Activated naive CD4-positive, alpha-beta T cell treated with anti-CD3 and anti-CD28 coated beads, Interleukin-2, amount 10 ng/mL, durations not matched to agents 7 days and 5 days (primary cell): ENCODE results near the gene SUPT20HL2.
A peak's percentile ranks its signal among the peaks of the same experiment; 100 is the strongest.

ENCODE experiments used
- CTCF ChIA-PET: fragments of 350-600 bp; sonication (Branson Sonifier 250); formaldehyde crosslinking; loops from one replicate; lab custom pipeline; 2021; ENCODE audit warnings: antibody characterized with exemption; lab: Charles Lee
- DNase-seq: peaks from one replicate; pipeline ENCODE4 v3.0.0-alpha.2; 2020
- H3K27ac Mint-ChIP-seq: one replicate; pipeline ENCODE4 v1.8.0; 2021; ENCODE audit warnings: mild to moderate bottlenecking, moderate library complexity, mixed read lengths
- H3K27me3 Mint-ChIP-seq: one replicate; pipeline ENCODE4 v1.8.0; 2021; ENCODE audit warnings: mild to moderate bottlenecking, mixed read lengths
- H3K36me3 Mint-ChIP-seq: one replicate; pipeline ENCODE4 v1.8.0; 2021; ENCODE audit warnings: mixed read lengths
- H3K4me1 Mint-ChIP-seq: one replicate; pipeline ENCODE4 v1.8.0; 2021; ENCODE audit warnings: mixed read lengths
- H3K4me3 Mint-ChIP-seq: one replicate; pipeline ENCODE4 v1.8.0; 2021; ENCODE audit warnings: mild to moderate bottlenecking, moderate library complexity, mixed read lengths
- H3K9me3 Mint-ChIP-seq: one replicate; pipeline ENCODE4 v1.8.0; 2021; ENCODE audit warnings: mixed read lengths

The SUPT20HL2 gene

DNA sequence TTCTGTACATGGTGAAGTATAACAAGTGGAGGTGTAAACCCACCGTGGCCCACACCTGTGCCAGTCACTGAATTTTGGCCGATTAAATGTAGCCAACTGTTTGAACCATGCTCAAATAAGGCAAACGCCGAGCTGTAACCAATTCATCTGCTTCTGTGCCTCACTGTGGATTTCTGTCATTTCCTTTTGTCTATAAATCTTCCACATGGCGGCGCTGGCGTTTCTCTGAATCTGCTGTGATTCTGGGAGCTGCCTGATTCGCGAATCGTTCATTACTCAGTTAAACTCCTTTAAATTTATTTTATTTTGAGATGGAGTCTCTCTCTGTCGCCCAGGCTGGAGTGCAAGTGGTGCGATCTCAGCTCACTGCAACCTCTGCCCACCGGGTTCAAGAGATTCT is 19.2 kb downstream of the SUPT20HL2 start:
- Mint-ChIP-seq H3K9me3 (no peaks in the 10 kb centered on the region), H3K4me3 (no peak overlapping the region), H3K36me3 (no peaks in the 10 kb centered on the region), H3K27ac (no peak overlapping the region), H3K4me1 (no peaks in the 10 kb centered on the region), H3K27me3 (peaks cover 4% of the 10 kb centered on the region)
- CTCF ChIA-PET, result interaction anchor here (0.6 to 2.8 kb wide), 8 partner anchors 16 to 1050 kb away, joined by 3 to 17 read pairs (median 4); no protein-coding TSS in a partner anchor
- peak; percentile 50 for DNase-seq

GRCh38 chrX:24293412-24293811 is 20.5 kb downstream of the SUPT20HL2 start:
- Mint-ChIP-seq H3K27me3 (peaks cover 4% of the 10 kb centered on the region), H3K9me3 (no peaks in the 10 kb centered on the region), H3K27ac (no peak overlapping the region), H3K4me1 (no peaks in the 10 kb centered on the region), H3K36me3 (no peaks in the 10 kb centered on the region), H3K4me3 (no peak overlapping the region)
- CTCF ChIA-PET, result interaction anchor here (1.5 to 2.8 kb wide), 3 partner anchors 32 to 77 kb away, joined by 3 to 17 read pairs (median 9); no protein-coding TSS in a partner anchor
- no peak for DNase-seq

DNA sequence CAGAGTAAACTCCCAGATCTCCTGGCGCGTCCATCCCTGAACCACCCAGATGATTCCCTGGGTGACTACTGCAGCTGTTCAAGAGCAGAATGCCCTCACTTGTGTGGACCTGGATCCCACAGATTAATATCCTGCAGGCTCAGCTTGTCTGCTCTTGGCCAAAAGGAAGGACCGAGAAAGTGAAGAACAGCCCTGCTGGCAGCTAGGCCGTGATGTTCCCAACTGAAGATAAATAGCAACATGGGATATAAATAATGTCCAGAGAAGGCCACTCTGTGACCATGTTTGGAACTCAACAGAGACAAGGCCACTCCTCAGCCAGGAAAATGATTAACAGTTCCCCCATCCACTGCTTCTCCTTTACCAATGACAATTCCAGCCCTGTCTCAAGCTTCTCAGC is 21.5 kb downstream of the SUPT20HL2 start:
- Mint-ChIP-seq H3K27ac (no peak overlapping the region), H3K4me1 (no peaks in the 10 kb centered on the region), H3K36me3 (no peaks in the 10 kb centered on the region), H3K4me3 (no peak overlapping the region), H3K27me3 (peaks cover 4% of the 10 kb centered on the region), H3K9me3 (no peaks in the 10 kb centered on the region)
- CTCF ChIA-PET, result no interaction called here
- no peak for DNase-seq

DNA sequence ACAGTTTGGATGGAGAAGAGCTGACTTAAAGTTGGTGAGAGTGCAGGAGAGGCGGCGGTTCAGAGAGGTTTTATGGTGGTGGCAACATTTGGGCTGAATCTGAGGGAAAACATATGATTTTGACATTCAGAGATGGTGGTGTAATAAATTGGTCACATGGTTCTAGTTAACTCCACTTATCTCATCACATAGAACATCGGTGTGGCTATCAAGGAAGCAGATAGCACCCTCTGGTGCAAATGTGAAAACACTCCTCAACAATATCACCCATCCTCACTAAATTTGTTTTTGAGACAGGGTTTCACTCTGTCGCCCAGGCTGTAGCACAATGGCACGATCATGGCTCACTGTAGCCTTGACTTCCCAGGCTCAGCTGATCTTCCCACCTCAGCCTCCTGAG is 28.8 kb downstream of the SUPT20HL2 start:
- Mint-ChIP-seq H3K27ac (no peak overlapping the region), H3K36me3 (no peaks in the 10 kb centered on the region), H3K27me3 (peaks cover 21% of the 10 kb centered on the region), H3K9me3 (no peaks in the 10 kb centered on the region), H3K4me3 (no peak overlapping the region), H3K4me1 (peaks cover 4% of the 10 kb centered on the region)
- DNase-seq, result no peak
- CTCF ChIA-PET, result interaction anchor here (0.6 kb wide), 1 partner anchor 24 kb away, joined by 3 read pairs; no protein-coding TSS in a partner anchor

DNA sequence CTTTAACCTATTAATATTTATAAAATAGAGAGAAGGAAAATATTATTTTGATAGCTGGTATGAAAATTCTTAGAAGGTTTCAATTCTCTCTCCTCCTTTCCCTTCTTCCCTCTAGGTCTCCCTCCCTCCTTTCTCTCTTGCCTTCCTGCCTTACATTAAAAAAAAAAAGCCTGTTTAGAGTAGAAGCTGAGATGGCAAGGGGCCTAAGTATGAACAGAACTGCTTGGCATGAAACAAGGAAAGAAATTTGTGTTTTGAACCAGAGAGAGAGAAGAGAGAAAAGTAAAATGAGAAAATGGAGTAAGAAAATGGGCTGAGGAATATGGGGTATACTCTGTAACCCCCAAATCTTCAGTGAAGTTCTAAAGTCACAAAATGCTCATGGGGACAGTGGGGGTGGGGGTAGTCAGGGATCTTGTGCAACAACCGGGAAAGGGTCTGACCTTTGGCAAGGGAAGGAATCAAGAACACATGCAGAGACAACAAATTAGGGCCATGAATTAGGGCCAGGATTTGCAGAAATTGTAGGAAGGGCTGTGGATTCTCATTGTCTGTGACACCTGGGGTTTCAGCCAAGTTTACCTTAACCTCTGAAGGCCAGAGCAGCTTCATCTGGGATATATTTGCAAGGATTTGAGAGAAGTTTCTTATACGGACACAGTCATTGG is 30.6 kb downstream of the SUPT20HL2 start:
- no peaks in the 10 kb centered on the region for H3K36me3 Mint-ChIP-seq
- H3K27ac Mint-ChIP-seq, result no peak overlapping the region
- DNase-seq, result no peak
- peaks cover 21% of the 10 kb centered on the region for H3K27me3 Mint-ChIP-seq
- no peaks in the 10 kb centered on the region for H3K9me3 Mint-ChIP-seq
- CTCF ChIA-PET, result no interaction called here
- no peak overlapping the region for H3K4me3 Mint-ChIP-seq
- H3K4me1 Mint-ChIP-seq, result peaks cover 4% of the 10 kb centered on the region

DNA sequence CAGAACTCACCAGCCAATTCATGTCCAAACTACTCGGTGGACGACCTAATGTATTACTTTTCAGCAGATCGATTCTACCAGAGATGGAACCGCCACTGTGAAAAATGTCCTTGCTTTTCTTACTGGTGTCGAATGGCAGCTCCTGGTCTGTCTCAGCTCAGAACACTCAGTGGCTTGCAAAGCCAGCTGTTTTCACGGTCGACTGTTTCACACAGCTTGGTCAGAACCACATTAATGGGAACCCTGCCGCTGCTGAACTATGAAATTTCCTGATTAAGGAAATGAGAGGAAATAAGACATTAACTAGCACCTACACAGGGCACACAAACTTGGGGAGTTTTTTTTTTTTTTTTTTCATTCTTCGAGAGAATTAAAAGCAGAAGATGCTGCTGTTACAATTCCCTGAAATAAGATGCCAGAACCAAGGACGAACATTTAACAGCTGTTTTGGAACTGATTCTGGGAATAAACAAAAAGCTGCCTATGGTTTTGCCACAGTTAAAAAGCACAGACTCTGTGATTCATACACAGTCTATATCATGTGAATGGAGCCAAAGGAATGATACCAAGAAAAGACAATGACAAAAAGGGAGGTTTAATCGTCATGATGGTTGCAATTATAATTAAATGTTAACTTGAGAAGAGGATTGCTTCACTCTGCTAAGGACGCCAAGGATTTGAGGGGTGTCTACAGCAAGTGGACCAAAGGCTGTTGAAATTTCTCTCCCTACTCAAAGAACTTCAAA is 31.3 kb downstream of the SUPT20HL2 start:
- Mint-ChIP-seq H3K36me3 (no peaks in the 10 kb centered on the region), H3K4me3 (no peak overlapping the region), H3K4me1 (peaks cover 4% of the 10 kb centered on the region), H3K9me3 (no peaks in the 10 kb centered on the region), H3K27ac (no peak overlapping the region), H3K27me3 (peaks cover 21% of the 10 kb centered on the region)
- no peak for DNase-seq
- CTCF ChIA-PET, result interaction anchor here (1.4 kb wide), 1 partner anchor 89 kb away, joined by 3 read pairs; no protein-coding TSS in a partner anchor

DNA sequence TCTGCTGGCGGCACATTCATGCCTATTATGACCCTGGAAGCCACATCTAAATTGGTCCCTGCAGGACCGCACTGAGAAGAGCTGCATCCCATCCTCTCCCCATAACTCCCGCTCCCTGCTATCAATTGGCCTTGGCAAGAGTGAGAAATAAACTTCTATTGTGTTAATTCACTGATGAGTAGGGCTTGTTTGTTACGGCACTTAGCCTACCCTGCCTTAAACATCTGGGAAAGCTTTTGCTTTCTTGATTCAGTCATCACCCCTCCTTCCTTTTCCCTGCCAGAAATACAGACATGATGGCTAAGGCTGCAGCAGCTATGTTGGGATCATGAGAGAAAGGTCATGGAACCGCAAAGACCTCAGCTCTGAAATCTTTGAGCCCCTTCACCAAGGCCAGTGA is 36.5 kb downstream of the SUPT20HL2 start:
- Mint-ChIP-seq H3K4me1 (peaks cover 3% of the 10 kb centered on the region), H3K36me3 (no peaks in the 10 kb centered on the region), H3K27ac (no peak overlapping the region), H3K4me3 (no peak overlapping the region), H3K9me3 (no peaks in the 10 kb centered on the region), H3K27me3 (peaks cover 9% of the 10 kb centered on the region)
- CTCF ChIA-PET, result no interaction called here
- DNase-seq, result no peak

DNA sequence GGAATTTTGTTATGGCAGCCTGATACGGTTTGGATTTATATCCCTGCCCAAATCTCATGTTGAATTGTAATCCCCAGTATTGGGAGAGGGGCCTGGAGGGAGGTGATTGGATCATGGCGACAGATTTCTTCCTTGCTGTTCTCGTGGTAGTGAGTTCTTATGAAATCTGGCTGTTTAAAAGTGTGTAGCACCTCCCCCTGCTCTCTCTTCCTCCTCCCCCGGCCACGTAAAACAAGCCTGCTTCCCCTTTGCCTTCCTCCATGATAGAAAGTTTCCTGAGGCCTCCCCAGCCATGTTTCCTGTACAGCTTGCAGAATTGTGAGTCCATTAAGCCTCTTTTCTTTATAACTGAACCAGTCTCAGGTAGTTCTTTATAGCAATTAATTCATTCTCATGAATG is 37.9 kb downstream of the SUPT20HL2 start:
- DNase-seq, result no peak
- Mint-ChIP-seq H3K27ac (no peak overlapping the region), H3K9me3 (peaks cover under 1% of the 10 kb centered on the region), H3K27me3 (peaks cover 4% of the 10 kb centered on the region), H3K4me1 (no peaks in the 10 kb centered on the region), H3K36me3 (no peaks in the 10 kb centered on the region), H3K4me3 (no peak overlapping the region)
- CTCF ChIA-PET, result no interaction called here

DNA sequence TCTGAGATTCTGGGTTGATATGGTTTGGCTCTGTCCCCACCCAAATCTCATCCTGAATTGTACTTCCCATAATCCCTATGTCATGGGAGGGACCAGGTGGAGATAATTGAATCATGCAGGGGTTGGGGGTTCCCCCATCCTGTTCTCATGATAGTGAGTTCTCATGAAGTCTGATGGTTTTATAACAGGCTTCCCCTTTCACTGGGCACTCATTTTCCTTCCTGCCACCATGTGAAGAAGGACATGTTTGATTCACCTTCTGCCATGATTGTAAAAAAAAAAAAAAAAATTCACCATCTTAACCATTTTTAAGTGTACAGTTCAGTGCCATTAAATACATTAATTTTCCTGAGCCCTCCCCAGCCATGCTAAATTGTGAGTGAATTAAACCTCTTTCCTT is 42.6 kb downstream of the SUPT20HL2 start:
- Mint-ChIP-seq H3K27ac (no peak overlapping the region), H3K9me3 (peaks cover 3% of the 10 kb centered on the region), H3K27me3 (no peaks in the 10 kb centered on the region), H3K4me3 (no peak overlapping the region), H3K4me1 (no peaks in the 10 kb centered on the region), H3K36me3 (no peaks in the 10 kb centered on the region)
- no peak for DNase-seq
- CTCF ChIA-PET, result no interaction called here

GRCh38 chrX:24268786-24269185 is 45.1 kb downstream of the SUPT20HL2 start:
- CTCF ChIA-PET, result no interaction called here
- Mint-ChIP-seq H3K27ac (no peak overlapping the region), H3K4me3 (no peak overlapping the region), H3K27me3 (no peaks in the 10 kb centered on the region), H3K4me1 (peaks cover 5% of the 10 kb centered on the region), H3K9me3 (peaks cover 3% of the 10 kb centered on the region), H3K36me3 (no peaks in the 10 kb centered on the region)
- no peak for DNase-seq

DNA sequence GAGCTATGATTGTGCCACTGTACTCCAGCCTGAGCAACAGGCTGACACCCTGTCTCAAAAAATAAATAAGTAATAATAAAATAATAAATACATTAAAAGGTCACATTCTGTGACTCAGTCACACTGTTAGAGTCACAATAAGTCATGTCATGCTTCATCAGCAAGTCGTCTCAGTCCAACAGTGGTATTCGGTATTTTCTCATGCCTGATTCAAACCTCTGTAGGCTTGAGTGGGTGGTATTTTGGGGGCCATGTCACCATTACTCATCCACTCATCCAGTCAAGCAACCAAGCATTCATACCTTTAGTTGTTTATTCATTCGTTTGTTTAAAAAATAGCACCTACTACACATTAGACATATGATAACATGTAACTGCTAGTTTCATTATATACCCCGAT is 46.9 kb downstream of the SUPT20HL2 start:
- Mint-ChIP-seq H3K27me3 (no peaks in the 10 kb centered on the region), H3K4me3 (no peak overlapping the region), H3K4me1 (peaks cover 7% of the 10 kb centered on the region), H3K27ac (no peak overlapping the region), H3K36me3 (no peaks in the 10 kb centered on the region), H3K9me3 (peaks cover 3% of the 10 kb centered on the region)
- no peak for DNase-seq
- CTCF ChIA-PET, result no interaction called here

DNA sequence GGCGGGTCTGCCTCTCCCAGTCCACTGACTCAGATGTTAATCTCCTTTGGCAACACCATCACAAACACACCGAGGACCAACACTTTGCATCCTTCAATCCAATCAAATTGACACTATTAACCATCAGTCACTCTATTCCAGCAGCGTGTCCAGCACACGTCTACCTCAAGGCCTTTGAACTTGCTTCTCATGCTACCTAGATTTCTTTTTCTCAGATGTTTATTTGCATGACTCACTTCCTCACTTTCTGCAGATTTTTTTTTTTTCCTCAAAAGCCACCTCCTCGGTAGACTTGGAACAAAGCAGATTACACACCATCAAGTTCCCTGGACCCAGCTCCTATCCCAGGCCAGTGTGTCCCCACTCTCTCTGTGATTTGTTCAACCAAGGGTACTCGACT is 49.5 kb downstream of the SUPT20HL2 start:
- Mint-ChIP-seq H3K4me3 (no peak overlapping the region), H3K4me1 (peaks cover 19% of the 10 kb centered on the region), H3K9me3 (no peaks in the 10 kb centered on the region), H3K27me3 (no peaks in the 10 kb centered on the region), H3K27ac (no peak overlapping the region), H3K36me3 (no peaks in the 10 kb centered on the region)
- DNase-seq, result no peak
- CTCF ChIA-PET, result no interaction called here

DNA sequence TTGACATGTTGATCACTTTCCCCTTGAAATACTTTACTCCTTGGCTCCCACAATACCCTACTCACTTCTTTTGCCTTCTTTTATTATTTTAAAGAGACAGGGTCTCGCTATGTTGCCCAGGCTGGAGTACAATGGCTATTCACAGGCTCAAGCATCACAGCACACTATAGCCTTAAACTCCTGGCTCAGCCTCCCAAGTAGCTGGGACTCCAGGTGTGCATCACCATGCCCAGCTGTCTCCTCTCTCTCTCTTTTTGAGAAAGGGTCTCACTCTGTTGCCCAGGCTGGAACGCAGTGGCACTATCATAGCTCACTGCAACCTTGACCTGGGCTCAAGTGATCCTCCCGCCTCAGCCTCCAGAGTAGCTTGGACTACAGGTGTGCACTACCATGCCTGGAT is 51.6 kb downstream of the SUPT20HL2 start:
- CTCF ChIA-PET, result no interaction called here
- Mint-ChIP-seq H3K36me3 (no peaks in the 10 kb centered on the region), H3K4me3 (no peak overlapping the region), H3K4me1 (peaks cover 19% of the 10 kb centered on the region), H3K27ac (no peak overlapping the region), H3K9me3 (no peaks in the 10 kb centered on the region), H3K27me3 (no peaks in the 10 kb centered on the region)
- no peak for DNase-seq
